H9 (cell line): ENCODE measurements around the gene ARHGAP5. TPM values are rescaled to one million over a fixed set of nuclear protein-coding genes. Genes with fewer than 3 reads are reported as not detected.

Experiments
- DNase-seq: peaks from one replicate; pipeline ENCODE4 v3.0.0-alpha.2; 2017
- H2AFZ ChIP-seq: one replicate; pipeline ENCODE4 v1.6.1; 2013; ENCODE audit warnings: mild to moderate bottlenecking, low read length, control low read depth, moderate library complexity
- H2AK5ac ChIP-seq: 2 replicates; pipeline ENCODE4 v1.6.1; 2013; ENCODE audit warnings: low read length, control low read depth, mixed read lengths; ENCODE audit not compliant: insufficient read length
- H2BK120ac ChIP-seq: one replicate; pipeline ENCODE4 v1.6.1; 2013; ENCODE audit warnings: low read depth, mild to moderate bottlenecking, low read length, control low read depth, inconsistent platforms; ENCODE audit not compliant: poor library complexity, severe bottlenecking
- H2BK12ac ChIP-seq: 2 replicates; pipeline ENCODE4 v1.6.1; 2013; ENCODE audit warnings: low read length, control low read depth, mixed read lengths, low read depth; ENCODE audit not compliant: insufficient read length
- H2BK15ac ChIP-seq: 2 replicates; pipeline ENCODE4 v1.6.1; 2013; ENCODE audit warnings: low read depth, low read length, control low read depth
- H2BK20ac ChIP-seq: one replicate; pipeline ENCODE4 v1.6.1; 2013; ENCODE audit warnings: low read depth, mild to moderate bottlenecking, low read length, control low read depth, inconsistent platforms; ENCODE audit not compliant: poor library complexity, severe bottlenecking
- H2BK5ac ChIP-seq: 2 replicates; pipeline ENCODE4 v1.6.1; 2013; ENCODE audit warnings: low read length, control low read depth, mixed read lengths; ENCODE audit not compliant: insufficient read length
- H3K14ac ChIP-seq: 2 replicates; pipeline ENCODE4 v1.6.1; 2013; ENCODE audit warnings: low read length, control low read depth; ENCODE audit not compliant: insufficient read depth
- H3K18ac ChIP-seq: 2 replicates; pipeline ENCODE4 v1.6.1; 2013; ENCODE audit warnings: low read depth, mild to moderate bottlenecking, mixed read lengths, low read length, control low read depth; ENCODE audit not compliant: insufficient read length
- H3K23ac ChIP-seq: 2 replicates; pipeline ENCODE4 v1.6.1; 2013; ENCODE audit warnings: low read length, control low read depth, mixed read lengths, low read depth; ENCODE audit not compliant: insufficient read length
- H3K23me2 ChIP-seq: 2 replicates; pipeline ENCODE4 v1.6.1; 2013; ENCODE audit warnings: low read depth, mild to moderate bottlenecking, mixed read lengths, low read length, control low read depth; ENCODE audit not compliant: insufficient read length, poor library complexity, severe bottlenecking
- H3K27ac ChIP-seq: 2 replicates; pipeline ENCODE4 v1.5.1; 2013; ENCODE audit warnings: low read length, control low read depth, mixed read lengths, low read depth; ENCODE audit not compliant: insufficient read length
- H3K27me3 ChIP-seq: 2 replicates; pipeline ENCODE4 v1.6.1; 2013; ENCODE audit warnings: low read length, control low read depth, inconsistent platforms; ENCODE audit not compliant: insufficient read depth
- H3K4ac ChIP-seq: 2 replicates; pipeline ENCODE4 v1.6.1; 2013; ENCODE audit warnings: low read depth, mild to moderate bottlenecking, control low read depth, inconsistent platforms, low read length, moderate library complexity
- H3K4me1 ChIP-seq: 2 replicates; pipeline ENCODE4 v1.6.1; 2013; ENCODE audit warnings: low read length, control low read depth, inconsistent platforms; ENCODE audit not compliant: insufficient read depth
- H3K4me2 ChIP-seq: 2 replicates; pipeline ENCODE4 v1.6.1; 2013; ENCODE audit warnings: low read length, control low read depth, mixed read lengths; ENCODE audit not compliant: insufficient read length, insufficient read depth
- H3K56ac ChIP-seq: 2 replicates; pipeline ENCODE4 v1.6.1; 2013; ENCODE audit warnings: low read depth, mild to moderate bottlenecking, mixed read lengths, low read length, control low read depth; ENCODE audit not compliant: insufficient read length
- H3K79me1 ChIP-seq: 2 replicates; pipeline ENCODE4 v1.6.1; 2013; ENCODE audit warnings: low read depth, mild to moderate bottlenecking, moderate library complexity, low read length, control low read depth, inconsistent platforms; ENCODE audit not compliant: insufficient read depth, poor library complexity, severe bottlenecking
- H3K79me2 ChIP-seq: 2 replicates; pipeline ENCODE4 v1.6.1; 2013; ENCODE audit warnings: low read length, control low read depth, inconsistent platforms; ENCODE audit not compliant: insufficient read depth
- H3K9ac ChIP-seq: 2 replicates; pipeline ENCODE4 v1.6.1; 2013; ENCODE audit warnings: low read length, control low read depth, mixed read lengths; ENCODE audit not compliant: insufficient read length; ENCODE audit errors: extremely low read depth
- H3K9me3 ChIP-seq: one replicate; pipeline ENCODE4 v1.6.1; 2013; ENCODE audit warnings: low read depth, low read length, inconsistent platforms; ENCODE audit not compliant: control insufficient read depth
- H3T11ph ChIP-seq: one replicate; pipeline ENCODE4 v1.6.1; 2013; ENCODE audit warnings: mild to moderate bottlenecking, low read length, control low read depth, inconsistent platforms
- H4K20me1 ChIP-seq: one replicate; pipeline ENCODE4 v1.6.1; 2013; ENCODE audit not compliant: control insufficient read depth, insufficient read length, insufficient read depth
- H4K5ac ChIP-seq: 2 replicates; pipeline ENCODE4 v1.6.1; 2013; ENCODE audit warnings: low read depth, mild to moderate bottlenecking, mixed read lengths, low read length, control low read depth; ENCODE audit not compliant: insufficient read length
- H4K8ac ChIP-seq: replicated peaks from 2 replicates; pipeline ENCODE4 v1.6.1; 2013; ENCODE audit warnings: low read length, control low read depth, mixed read lengths, low read depth; ENCODE audit not compliant: insufficient read length
- H4K91ac ChIP-seq: 2 replicates; pipeline ENCODE4 v1.6.1; 2013; ENCODE audit warnings: low read depth, mild to moderate bottlenecking, moderate library complexity, mixed read lengths, low read length, control low read depth; ENCODE audit not compliant: insufficient read length
- H3K27ac Mint-ChIP-seq, 3 experiments: 2 replicates in 2 of 3; 3 replicates in 1 of 3; pipeline ENCODE4 v1.8.0; 2020 to 2021; ENCODE audit warnings: mixed read lengths in 3 of 3, mild to moderate bottlenecking in 1 of 3, moderate library complexity in 1 of 3
- H3K27me3 Mint-ChIP-seq: 2 replicates; pipeline ENCODE4 v1.8.0; 2021; ENCODE audit warnings: low read depth, mild to moderate bottlenecking, moderate library complexity, mixed read lengths
- H3K36me3 Mint-ChIP-seq, 3 experiments: 2 replicates in 2 of 3; 3 replicates in 1 of 3; pipeline ENCODE4 v1.8.0; 2020 to 2021; ENCODE audit warnings: low read depth in 3 of 3, mixed read lengths in 3 of 3; ENCODE audit not compliant: insufficient read depth in 1 of 3
- H3K4me1 Mint-ChIP-seq, 2 experiments: 2 replicates each; pipeline ENCODE4 v1.8.0; 2020; ENCODE audit warnings: mixed read lengths in 2 of 2
- H3K4me3 Mint-ChIP-seq, 2 experiments: 2 replicates in 1 of 2; 3 replicates in 1 of 2; pipeline ENCODE4 v1.8.0; 2020 to 2021; ENCODE audit warnings: mild to moderate bottlenecking in 2 of 2, mixed read lengths in 2 of 2, moderate library complexity in 1 of 2
- H3K9me3 Mint-ChIP-seq, 2 experiments: 2 replicates in 1 of 2; 3 replicates in 1 of 2; pipeline ENCODE4 v1.8.0; 2020; ENCODE audit warnings: mild to moderate bottlenecking in 2 of 2, mixed read lengths in 2 of 2, moderate library complexity in 1 of 2
- WGBS: extraction: QIAGEN DNeasy Blood & Tissue Kit; methylation state at CpG from one replicate; pipeline ENCODE4 v1.1.7; 2013; ENCODE audit warnings: missing lambda C conversion rate, low lambda C conversion rate, mixed read lengths; ENCODE audit not compliant: insufficient read length; ENCODE audit errors: extremely low coverage; 5-methylcytosine and 5-hydroxymethylcytosine counted together
- total RNA-seq: library from RNA; stranded (reverse); gene quantifications from 2 replicates; pipeline ENCODE4 v1.2.1, GENCODE V29; 2021
- TF ChIP-seq, protein P1 (sequence below): fragments of 200-600 bp; sonication (generic); conservative IDR thresholded peaks from 3 replicates; pipeline ENCODE4 v1.8.0; 2021; ENCODE audit warnings: antibody characterized with exemption, mild to moderate bottlenecking

Gene ARHGAP5
- total RNA-seq, 1 experiment from 2014 or later, result 73.8 TPM

DNA sequence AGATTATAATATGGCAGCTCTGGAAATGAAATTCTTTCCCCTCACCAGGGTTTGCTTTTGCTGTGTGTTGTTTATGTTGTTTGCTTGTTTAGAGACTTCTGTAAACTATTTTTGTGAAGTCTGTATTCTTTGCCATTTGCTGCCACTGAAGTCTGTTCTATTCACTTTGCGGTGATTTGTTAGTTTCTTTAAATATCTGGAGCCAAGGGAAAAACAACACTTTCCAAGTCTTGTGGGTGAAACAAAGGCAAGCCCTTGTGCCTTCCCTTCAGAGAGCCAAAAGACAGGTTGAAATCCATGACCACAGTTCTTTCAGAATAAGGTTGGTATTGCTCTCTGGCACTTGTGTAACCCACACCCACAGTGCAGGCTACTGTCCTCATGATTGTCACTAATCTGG, 65.2 kb downstream of the ARHGAP5 start:
- H4K91ac ChIP-seq, result no peak overlapping the region
- H3K56ac ChIP-seq, result no peak overlapping the region
- H3K9me3 ChIP-seq, result no peaks in the 10 kb centered on the region
- no peak overlapping the region for H2AK5ac ChIP-seq
- no peak overlapping the region for H3K27ac ChIP-seq
- no peak overlapping the region for H4K8ac ChIP-seq
- H2BK5ac ChIP-seq, result no peak overlapping the region
- no peak overlapping the region for H4K5ac ChIP-seq
- H3K23me2 ChIP-seq, result no peaks in the 10 kb centered on the region
- H3K9ac ChIP-seq, result no peak overlapping the region
- DNase-seq, result no peak
- H3K36me3 Mint-ChIP-seq, result peaks cover 17 to 41% (median 26%) of the 10 kb centered on the region in 3 experiments
- no peak overlapping the region for H2BK120ac ChIP-seq
- H3K27ac Mint-ChIP-seq, result peak overlapping the region in 2 of 3 experiments; percentile 27 to 58; a peak in 4 of 7 replicates
- no peaks in the 10 kb centered on the region for H4K20me1 ChIP-seq
- H3K4me2 ChIP-seq, result no peak overlapping the region
- no peak overlapping the region for H3K4me3 Mint-ChIP-seq
- no peak overlapping the region for H3T11ph ChIP-seq
- no peaks in the 10 kb centered on the region for H3K4me1 ChIP-seq
- no peak overlapping the region for H3K18ac ChIP-seq
- peaks cover 4 to 11% of the 10 kb centered on the region in 2 experiments for H3K4me1 Mint-ChIP-seq
- no peak overlapping the region for H3K23ac ChIP-seq
- no peak overlapping the region for H2BK12ac ChIP-seq
- no peak overlapping the region for H3K4ac ChIP-seq
- H2BK15ac ChIP-seq, result no peak overlapping the region
- no peaks in the 10 kb centered on the region for H3K27me3 ChIP-seq
- H3K27me3 Mint-ChIP-seq, result no peaks in the 10 kb centered on the region
- TF ChIP-seq, protein P1, sequence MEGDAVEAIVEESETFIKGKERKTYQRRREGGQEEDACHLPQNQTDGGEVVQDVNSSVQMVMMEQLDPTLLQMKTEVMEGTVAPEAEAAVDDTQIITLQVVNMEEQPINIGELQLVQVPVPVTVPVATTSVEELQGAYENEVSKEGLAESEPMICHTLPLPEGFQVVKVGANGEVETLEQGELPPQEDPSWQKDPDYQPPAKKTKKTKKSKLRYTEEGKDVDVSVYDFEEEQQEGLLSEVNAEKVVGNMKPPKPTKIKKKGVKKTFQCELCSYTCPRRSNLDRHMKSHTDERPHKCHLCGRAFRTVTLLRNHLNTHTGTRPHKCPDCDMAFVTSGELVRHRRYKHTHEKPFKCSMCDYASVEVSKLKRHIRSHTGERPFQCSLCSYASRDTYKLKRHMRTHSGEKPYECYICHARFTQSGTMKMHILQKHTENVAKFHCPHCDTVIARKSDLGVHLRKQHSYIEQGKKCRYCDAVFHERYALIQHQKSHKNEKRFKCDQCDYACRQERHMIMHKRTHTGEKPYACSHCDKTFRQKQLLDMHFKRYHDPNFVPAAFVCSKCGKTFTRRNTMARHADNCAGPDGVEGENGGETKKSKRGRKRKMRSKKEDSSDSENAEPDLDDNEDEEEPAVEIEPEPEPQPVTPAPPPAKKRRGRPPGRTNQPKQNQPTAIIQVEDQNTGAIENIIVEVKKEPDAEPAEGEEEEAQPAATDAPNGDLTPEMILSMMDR, result no peak
- H2BK20ac ChIP-seq, result no peak overlapping the region
- no peak overlapping the region for H3K14ac ChIP-seq
- H2AFZ ChIP-seq, result no peak overlapping the region
- no peaks in the 10 kb centered on the region for H3K79me1 ChIP-seq
- H3K79me2 ChIP-seq, result no peaks in the 10 kb centered on the region
- no CpG with 5 or more reads among the region's 1 CpG for WGBS
- H3K9me3 Mint-ChIP-seq, result peaks cover 7 to 12% of the 10 kb centered on the region in 2 experiments; a peak in 4 of 5 replicates
